Stimulated activated CD4-positive, alpha-beta T cell treated with anti-CD3 and anti-CD28 coated beads, Interleukin-15, amount 100 ng/mL, for 24 hours (primary cell): Measurements from ENCODE around the gene KPNA5.
"Not testable (repeated sequence)": the region's sequence is repeated elsewhere in the genome, so short reads cannot be mapped to it uniquely, and the experiment has no call there.

Source experiments
- DNase-seq: peaks from one replicate; pipeline ENCODE4 v3.0.0-alpha.2; 2020

Gene KPNA5

GRCh38 chr6:116705917-116706316, 24.9 kb downstream of the KPNA5 start:
- DNase-seq, result no peak

GRCh38 chr6:116714296-116714695, 33.3 kb downstream of the KPNA5 start:
- DNase-seq, result no peak

GRCh38 chr6:116714761-116715160, 33.8 kb downstream of the KPNA5 start:
- DNase-seq, result no peak

GRCh38 chr6:116726947-116727346, 45.9 kb downstream of the KPNA5 start:
- DNase-seq, result no peak

- DNase-seq, result no peak
These were observed 49.5 kb downstream of the KPNA5 start for GRCh38 chr6:116730513-116730912.

GRCh38 chr6:116737004-116737403, 56.0 kb downstream of the KPNA5 start:
- no peak for DNase-seq

- not testable (repeated sequence) for DNase-seq
These were observed 59.5 kb downstream of the KPNA5 start for GRCh38 chr6:116740486-116740885.

- DNase-seq, result no peak
These were observed 60.6 kb downstream of the KPNA5 start for GRCh38 chr6:116741571-116741970.

- DNase-seq, result no peak
These were observed 64.2 kb downstream of the KPNA5 start for GRCh38 chr6:116745176-116745575.

GRCh38 chr6:116761779-116762178, 80.8 kb downstream of the KPNA5 start:
- DNase-seq, result no peak

GRCh38 chr6:116762235-116762634, 81.2 kb downstream of the KPNA5 start:
- no peak for DNase-seq

GRCh38 chr6:116763048-116763447, 82.0 kb downstream of the KPNA5 start:
- no peak for DNase-seq

GRCh38 chr6:116763906-116764628, 83.1 kb downstream of the KPNA5 start:
- DNase-seq, result no peak

- DNase-seq, result no peak
These were observed 83.6 kb downstream of the KPNA5 start for GRCh38 chr6:116764629-116764960.

GRCh38 chr6:116764961-116765841, 84.2 kb downstream of the KPNA5 start, which contains the start of gene FAM162B:
FAM162B (minus strand) TSS chr6:116765719; CDS start chr6:116765576, 143 bp downstream.
- DNase-seq, result peak; percentile 19

GRCh38 chr6:116766506-116767176, 85.6 kb downstream of the KPNA5 start:
- no peak for DNase-seq

- DNase-seq, result no peak
These were observed 86.7 kb downstream of the KPNA5 start for GRCh38 chr6:116767715-116768114.

GRCh38 chr6:116772450-116772849, 91.4 kb downstream of the KPNA5 start:
- DNase-seq, result no peak

GRCh38 chr6:116773886-116774285, 92.9 kb downstream of the KPNA5 start:
- DNase-seq, result no peak

GRCh38 chr6:116779573-116780164, 98.7 kb downstream of the KPNA5 start:
- no peak for DNase-seq

GRCh38 chr6:116783852-116784251, 102.8 kb downstream of the KPNA5 start:
- no peak for DNase-seq
